HepG2 (cell line): Measurements from ENCODE around the gene LYRM4. TPM values are rescaled to one million over a fixed set of nuclear protein-coding genes. Genes with fewer than 3 reads are reported as not detected.

Experiments used
- BCL6 ChIP-seq: IDR thresholded peaks from 2 replicates; pipeline ENCODE4 v1.6.1; 2016; ENCODE audit warnings: missing genetic modification reagents, missing compliant biosample characterization
- FOSL2 ChIP-seq: sonication (generic); formaldehyde crosslinking; IDR thresholded peaks from 2 replicates; pipeline ENCODE4 v1.4.0; 2020; ENCODE audit warnings: missing genetic modification reagents
- KMT2B ChIP-seq: IDR thresholded peaks from 2 replicates; pipeline ENCODE4 v1.6.1; 2016; ENCODE audit warnings: missing genetic modification reagents, missing compliant biosample characterization
- MBNL3 ChIP-seq: fragments of 250-450 bp; sonication (Bioruptor Pico); conservative IDR thresholded peaks from 2 replicates; pipeline ENCODE4 v1.8.0; 2022; ENCODE audit warnings: mild to moderate bottlenecking, inconsistent platforms
- MTERF4 ChIP-seq: sonication (generic); formaldehyde crosslinking; IDR thresholded peaks from 2 replicates; pipeline ENCODE4 v1.8.0; 2023; ENCODE audit warnings: mild to moderate bottlenecking, missing genetic modification reagents
- NFYC ChIP-seq: IDR thresholded peaks from 2 replicates; pipeline ENCODE4 v1.6.1; 2016; ENCODE audit warnings: missing genetic modification reagents, missing compliant biosample characterization
- NRL ChIP-seq: sonication (generic); formaldehyde crosslinking; IDR thresholded peaks from 2 replicates; pipeline ENCODE4 v1.5.0; 2020; ENCODE audit warnings: missing genetic modification reagents, mild to moderate bottlenecking, moderate library complexity, borderline replicate concordance
- PAXIP1 ChIP-seq: sonication (generic); formaldehyde crosslinking; conservative IDR thresholded peaks from 2 replicates; pipeline ENCODE4 v1.4.0; 2020; ENCODE audit warnings: mild to moderate bottlenecking, missing genetic modification reagents, moderate library complexity
- TCF12 ChIP-seq, 2 experiments: fragments of 450-650 bp in 1 of 2; sonication (generic) in 1 of 2; formaldehyde crosslinking in 1 of 2; IDR thresholded peaks; 2 replicates each; pipeline versions ENCODE4 v1.6.1 to v1.8.0; 2017 to 2022; ENCODE audit warnings: antibody characterized with exemption in 1 of 2, mild to moderate bottlenecking in 1 of 2, missing genetic modification reagents in 1 of 2, moderate library complexity in 1 of 2
- U2AF2 ChIP-seq: fragments of 200-400 bp; formaldehyde crosslinking; IDR thresholded peaks from 2 replicates; pipeline ENCODE4 v1.6.1; 2017; ENCODE audit warnings: low read depth, mild to moderate bottlenecking, low read length
- ZNF292 ChIP-seq: sonication (generic); formaldehyde crosslinking; IDR thresholded peaks from 2 replicates; pipeline ENCODE4 v1.8.1; 2022; ENCODE audit warnings: mild to moderate bottlenecking, low read depth, missing genetic modification reagents, borderline replicate concordance
- ZNF318 ChIP-seq: sonication (generic); formaldehyde crosslinking; IDR thresholded peaks from 2 replicates; pipeline ENCODE4 v1.4.0; 2020; ENCODE audit warnings: mild to moderate bottlenecking, missing genetic modification reagents
- ZNF639 ChIP-seq: conservative IDR thresholded peaks from 2 replicates; pipeline ENCODE4 v1.6.1; 2018; ENCODE audit warnings: missing genetic modification reagents
- polyA plus RNA-seq, 8 experiments: library from polyadenylated mRNA; depleted of rRNA in 3 of 8; stranded (reverse) in 7 of 8; unstranded in 1 of 8; fragments of >200 nt; fragmentation: Illumina TruSeq in 4 of 8; extraction: Trizol in 4 of 8; gene quantifications; 2 replicates each; pipeline versions ENCODE4 v1.2.1 to v1.2.3, GENCODE V29; 2011 to 2016; ENCODE audit warnings: low read depth in 4 of 8, missing spikeins in 1 of 8, mixed read lengths in 1 of 8; ENCODE audit not compliant: insufficient read depth in 1 of 8
- total RNA-seq, 5 experiments: library from RNA; depleted of rRNA; stranded (reverse); fragments of >200 nt; fragmentation: Illumina TruSeq; extraction: Trizol; gene quantifications; 2 replicates each; pipeline ENCODE4 v1.2.3, GENCODE V29; 2016; ENCODE audit warnings: low read depth in 1 of 5

The LYRM4 gene
- total and polyA plus RNA-seq, 2 of the 13 experiments (the other 11 are each of a cell fraction or from before 2014, with no cell fraction given), result 64.6 to 67.5 TPM

- TF ChIP-seq ZNF318, result peak; percentile 80; the same call in 1 of the 2 replicates
- TF ChIP-seq KMT2B (CRISPR knock-in tag), result no peak
- TF ChIP-seq FOSL2, result 0 out of 2 replicates have a peak, but pooled peaks have one; percentile 37
- no peak for TF ChIP-seq TCF12 (IDR thresholded peaks at IDR 0.05)
- no peak for TF ChIP-seq TCF12 (CRISPR knock-in tag; IDR thresholded peaks at IDR 0.05)
- TF ChIP-seq NFYC (CRISPR knock-in tag), result peak; percentile 74
- TF ChIP-seq BCL6 (CRISPR knock-in tag), result peak; percentile 96
- peak; percentile 49; the same call in 1 of the 2 replicates for TF ChIP-seq ZNF292 (CRISPR knock-in tag)
- TF ChIP-seq MTERF4 (CRISPR knock-in tag), result 0 out of 2 replicates have a peak, but pooled peaks have one; percentile 33
- TF ChIP-seq PAXIP1 (CRISPR knock-in tag), result 0 out of 2 replicates have a peak, but pooled peaks have one; percentile 29
- TF ChIP-seq ZNF639 (CRISPR knock-in tag), result no peak
- TF ChIP-seq NRL (CRISPR knock-in tag), result peak; percentile 87; the same call in 1 of the 2 replicates
- no peak for TF ChIP-seq U2AF2
- 0 out of 2 replicates have a peak, but pooled peaks have one; percentile 25 for TF ChIP-seq MBNL3 (CRISPR knock-in tag)
Observed at GRCh38 chr6:5125152-5126006, 135.4 kb downstream of the LYRM4 start (continued).
